K562 (cell line): ENCODE measurements around the gene TJP3. TPM values are rescaled to one million over a fixed set of nuclear protein-coding genes. Genes with fewer than 3 reads are reported as not detected.

Experiments
- BDP1 ChIP-seq: IDR thresholded peaks from 3 replicates; pipeline ENCODE4 v1.6.1; 2011; ENCODE audit not compliant: insufficient read length, insufficient read depth
- EHMT2 ChIP-seq: fragments of 450-650 bp; IDR thresholded peaks from 2 replicates; pipeline ENCODE4 v1.6.1; 2018; ENCODE audit warnings: antibody characterized with exemption
- GATAD2B ChIP-seq: fragments of 450-650 bp; IDR thresholded peaks from 2 replicates; pipeline ENCODE4 v1.6.1; 2017; ENCODE audit warnings: mild to moderate bottlenecking, borderline replicate concordance
- NUFIP1 ChIP-seq: fragments of 450-650 bp; IDR thresholded peaks from 2 replicates; pipeline ENCODE4 v1.6.1; 2018; ENCODE audit not compliant: partially characterized antibody
- POU5F1 ChIP-seq: fragments of 150-350 bp; IDR thresholded peaks from 2 replicates; pipeline ENCODE4 v1.6.1; 2014; ENCODE audit warnings: borderline replicate concordance, low read length, low read depth, mild to moderate bottlenecking; ENCODE audit not compliant: partially characterized antibody
- PURB ChIP-seq: sonication (generic); formaldehyde crosslinking; IDR thresholded peaks from 2 replicates; pipeline ENCODE4 v1.9.0; 2021; ENCODE audit warnings: low read depth, mild to moderate bottlenecking, missing genetic modification reagents
- RBBP5 ChIP-seq: fragments of 200-600 bp; sonication (generic); IDR thresholded peaks from 2 replicates; pipeline ENCODE4 v1.6.1; 2012; ENCODE audit warnings: borderline replicate concordance, mild to moderate bottlenecking, low read length, control low read depth, inconsistent platforms; ENCODE audit not compliant: insufficient read depth, poor library complexity, severe bottlenecking
- RBM14 ChIP-seq: fragments of 200-400 bp; formaldehyde crosslinking; IDR thresholded peaks from 2 replicates; pipeline ENCODE4 v1.6.1; 2018; ENCODE audit warnings: low read depth, mild to moderate bottlenecking, low read length, moderate library complexity, borderline replicate concordance; ENCODE audit not compliant: insufficient read depth
- SAFB2 ChIP-seq: fragments of 200-400 bp; formaldehyde crosslinking; IDR thresholded peaks from 2 replicates; pipeline ENCODE4 v1.6.1; 2018; ENCODE audit warnings: borderline replicate concordance, low read length, low read depth, moderate library complexity; ENCODE audit not compliant: severe bottlenecking
- SAP30 ChIP-seq: fragments of 200-600 bp; sonication (generic); IDR thresholded peaks from 2 replicates; pipeline ENCODE4 v1.6.1; 2012; ENCODE audit warnings: borderline replicate concordance, low read depth, mild to moderate bottlenecking, moderate library complexity, low read length, control low read depth, inconsistent platforms; ENCODE audit not compliant: insufficient read depth, poor library complexity, severe bottlenecking
- SOX6 ChIP-seq: fragments of 450-650 bp; IDR thresholded peaks from 2 replicates; pipeline ENCODE4 v1.6.1; 2014; ENCODE audit warnings: mild to moderate bottlenecking
- SP1 ChIP-seq: sonication (generic); formaldehyde crosslinking; IDR thresholded peaks from 2 replicates; pipeline ENCODE4 v1.8.1; 2022; ENCODE audit warnings: mild to moderate bottlenecking, missing genetic modification reagents
- SP2 ChIP-seq: IDR thresholded peaks from 2 replicates; pipeline ENCODE4 v1.6.1; 2011; ENCODE audit warnings: mild to moderate bottlenecking, low read depth, low read length, moderate library complexity; ENCODE audit not compliant: poor library complexity, severe bottlenecking; ENCODE audit errors: extremely low read depth
- SREBF1 ChIP-seq: fragments of 150-350 bp; IDR thresholded peaks from 2 replicates; pipeline ENCODE4 v1.6.1; 2014; ENCODE audit warnings: antibody characterized with exemption, low read depth, low read length, borderline replicate concordance
- TRIM24 ChIP-seq, 2 experiments: fragments of 450-650 bp; IDR thresholded peaks; 2 replicates each; pipeline ENCODE4 v1.6.1; 2016
- TRIM28 ChIP-seq: fragments of 450-650 bp; IDR thresholded peaks from 2 replicates; pipeline ENCODE4 v1.6.1; 2017
- U2AF2 ChIP-seq: fragments of 200-400 bp; formaldehyde crosslinking; optimal IDR thresholded peaks from 2 replicates; pipeline ENCODE3; 2017; ENCODE audit warnings: low read depth, mild to moderate bottlenecking, low read length
- ZBTB1 ChIP-seq: sonication (generic); formaldehyde crosslinking; IDR thresholded peaks from 2 replicates; pipeline ENCODE4 v1.8.1; 2023; ENCODE audit warnings: missing genetic modification reagents, low read depth, mild to moderate bottlenecking, borderline replicate concordance
- ZNF3 ChIP-seq: fragments of 250-450 bp; sonication (Bioruptor Pico); IDR thresholded peaks from 2 replicates; pipeline ENCODE4 v1.5.0; 2021; ENCODE audit warnings: mild to moderate bottlenecking, moderate library complexity
- ZNF586 ChIP-seq: fragments of 450-650 bp; formaldehyde crosslinking; conservative IDR thresholded peaks from 2 replicates; pipeline ENCODE4 v1.4.0; 2020; ENCODE audit warnings: mild to moderate bottlenecking, moderate library complexity
- polyA plus RNA-seq, 8 experiments: library from polyadenylated mRNA; depleted of rRNA in 4 of 8; stranded (reverse) in 5 of 8; unstranded in 3 of 8; fragments of >200 nt; fragmentation: Nextera tagmentation in 2 of 8; fragmentation: Illumina TruSeq in 1 of 8; extraction: Ambion mirVana in 2 of 8; extraction: Trizol in 1 of 8; gene quantifications; 2 replicates each; pipeline versions ENCODE4 v1.2.1 to v1.2.3, GENCODE V29; 2011 to 2014; ENCODE audit warnings: inconsistent platforms in 1 of 8, missing spikeins in 1 of 8
- total RNA-seq, 7 experiments: library from RNA; depleted of rRNA in 6 of 7; stranded (reverse); fragments of >200 nt in 6 of 7; fragmentation: Illumina TruSeq in 2 of 7; extraction: Trizol in 2 of 7; gene quantifications; 2 replicates each; pipeline versions ENCODE4 v1.2.1 to v1.2.3, GENCODE V29; 2011 to 2021; ENCODE audit warnings: low replicate concordance in 1 of 7
- TF ChIP-seq, protein P1 (sequence below): fragments of 250-450 bp; sonication (Bioruptor Pico); IDR thresholded peaks from 2 replicates; pipeline ENCODE4 v1.8.0; 2022; ENCODE audit warnings: inconsistent platforms, mild to moderate bottlenecking, moderate library complexity, borderline replicate concordance
- TF ChIP-seq, protein P2 (sequence below): sonication (generic); formaldehyde crosslinking; IDR thresholded peaks from 2 replicates; pipeline ENCODE4 v1.8.1; 2023; ENCODE audit warnings: mild to moderate bottlenecking, missing genetic modification reagents

The TJP3 gene
- total and polyA plus RNA-seq, 9 of the 15 experiments (the other 6 are each of a cell fraction or from before 2014, with no cell fraction given), result 0.11 to 2.4 (median 0.57) TPM; not detected in 1

DNA sequence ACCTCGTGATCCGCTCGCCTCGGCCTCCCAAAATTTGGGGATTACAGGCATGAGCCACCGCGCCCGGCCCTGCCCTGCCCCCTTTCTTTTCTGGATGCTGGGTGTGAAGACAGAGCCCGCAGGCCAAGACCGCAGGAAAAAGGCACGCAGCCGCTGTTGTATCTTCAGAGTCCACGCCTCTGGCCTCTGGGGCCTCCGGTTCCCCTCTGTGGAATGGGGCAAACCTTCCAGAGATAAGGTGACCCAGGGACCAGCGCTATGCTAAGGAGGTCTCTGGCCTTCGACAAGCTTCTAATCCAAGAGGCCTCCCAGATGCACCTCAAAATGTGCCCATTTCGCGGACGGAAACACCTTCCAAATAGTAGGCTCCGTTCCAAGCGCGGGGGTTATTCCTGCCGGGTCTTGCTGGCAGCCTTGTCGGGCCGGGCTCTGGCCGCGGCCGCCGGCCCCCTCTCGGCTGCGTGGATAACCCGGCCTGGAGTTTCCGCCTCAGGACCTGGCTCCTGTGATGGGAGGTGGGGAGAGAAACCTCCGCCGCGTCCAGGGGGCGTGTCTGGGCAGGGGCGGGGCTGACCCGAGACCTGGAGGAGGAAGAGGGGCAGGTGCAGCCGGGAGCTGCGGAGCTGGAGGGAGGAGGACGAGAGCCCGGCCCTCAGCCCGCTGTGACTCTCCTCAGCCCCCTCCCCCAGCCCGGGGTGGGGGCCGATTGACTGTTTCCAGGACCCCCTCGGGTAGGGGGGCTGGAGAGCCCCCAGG is 13.1 kb downstream of the TJP3 start (continued):
- TF ChIP-seq, protein P1, sequence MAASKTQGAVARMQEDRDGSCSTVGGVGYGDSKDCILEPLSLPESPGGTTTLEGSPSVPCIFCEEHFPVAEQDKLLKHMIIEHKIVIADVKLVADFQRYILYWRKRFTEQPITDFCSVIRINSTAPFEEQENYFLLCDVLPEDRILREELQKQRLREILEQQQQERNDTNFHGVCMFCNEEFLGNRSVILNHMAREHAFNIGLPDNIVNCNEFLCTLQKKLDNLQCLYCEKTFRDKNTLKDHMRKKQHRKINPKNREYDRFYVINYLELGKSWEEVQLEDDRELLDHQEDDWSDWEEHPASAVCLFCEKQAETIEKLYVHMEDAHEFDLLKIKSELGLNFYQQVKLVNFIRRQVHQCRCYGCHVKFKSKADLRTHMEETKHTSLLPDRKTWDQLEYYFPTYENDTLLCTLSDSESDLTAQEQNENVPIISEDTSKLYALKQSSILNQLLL (CRISPR knock-in tag), result no peak
- TF ChIP-seq RBM14 (no peak), POU5F1 (no peak), SP2 (no peak), ZBTB1 (CRISPR knock-in tag) (peak; percentile 62; the same call in 1 of the 2 replicates), BDP1 (no peak), TRIM24 (IDR thresholded peaks at IDR 0.05) (peak; percentile 35 to 55; a peak in 3 of 4 replicates), TRIM28 (0 out of 2 replicates have a peak, but pooled peaks have one; percentile 53), SREBF1 (0 out of 2 replicates have a peak, but pooled peaks have one; percentile 51), SOX6 (peak; percentile 63; the same call in 1 of the 2 replicates), PURB (CRISPR knock-in tag) (no peak), NUFIP1 (peak; percentile 98), SAP30 (no peak), GATAD2B (peak; percentile 71), U2AF2 (no peak), SAFB2 (no peak), ZNF3 (CRISPR knock-in tag) (no peak), EHMT2 (no peak), RBBP5 (no peak), ZNF586 (CRISPR knock-in tag) (no peak), SP1 (CRISPR knock-in tag) (peak; percentile 99)
- TF ChIP-seq, protein P2, sequence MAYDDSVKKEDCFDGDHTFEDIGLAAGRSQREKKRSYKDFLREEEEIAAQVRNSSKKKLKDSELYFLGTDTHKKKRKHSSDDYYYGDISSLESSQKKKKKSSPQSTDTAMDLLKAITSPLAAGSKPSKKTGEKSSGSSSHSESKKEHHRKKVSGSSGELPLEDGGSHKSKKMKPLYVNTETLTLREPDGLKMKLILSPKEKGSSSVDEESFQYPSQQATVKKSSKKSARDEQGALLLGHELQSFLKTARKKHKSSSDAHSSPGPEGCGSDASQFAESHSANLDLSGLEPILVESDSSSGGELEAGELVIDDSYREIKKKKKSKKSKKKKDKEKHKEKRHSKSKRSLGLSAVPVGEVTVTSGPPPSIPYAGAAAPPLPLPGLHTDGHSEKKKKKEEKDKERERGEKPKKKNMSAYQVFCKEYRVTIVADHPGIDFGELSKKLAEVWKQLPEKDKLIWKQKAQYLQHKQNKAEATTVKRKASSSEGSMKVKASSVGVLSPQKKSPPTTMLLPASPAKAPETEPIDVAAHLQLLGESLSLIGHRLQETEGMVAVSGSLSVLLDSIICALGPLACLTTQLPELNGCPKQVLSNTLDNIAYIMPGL, result no peak
